Measurements from ENCODE around the gene SOCS3.

DNA sequence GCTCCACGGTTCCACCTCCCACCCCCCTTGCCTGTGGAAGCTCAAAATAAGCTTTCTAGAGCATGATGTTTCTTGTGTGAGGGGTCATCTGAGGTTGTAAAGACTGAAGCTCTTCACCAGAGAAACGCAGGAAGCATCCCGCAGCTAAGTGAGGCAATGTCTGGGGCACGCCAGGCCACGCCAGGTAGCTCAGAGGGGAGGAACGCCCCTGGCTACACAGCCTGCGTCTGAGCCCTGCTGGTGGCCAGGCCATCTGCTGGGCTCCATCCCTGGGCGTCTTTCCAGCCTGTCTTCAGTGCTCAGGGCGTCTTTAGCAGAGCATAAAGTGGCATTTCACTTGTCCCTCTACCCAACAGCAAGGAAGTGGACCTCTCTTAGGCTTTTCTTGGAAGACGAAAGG is 15.2 kb downstream of the SOCS3 start:
- TF ChIP-seq, protein P1, sequence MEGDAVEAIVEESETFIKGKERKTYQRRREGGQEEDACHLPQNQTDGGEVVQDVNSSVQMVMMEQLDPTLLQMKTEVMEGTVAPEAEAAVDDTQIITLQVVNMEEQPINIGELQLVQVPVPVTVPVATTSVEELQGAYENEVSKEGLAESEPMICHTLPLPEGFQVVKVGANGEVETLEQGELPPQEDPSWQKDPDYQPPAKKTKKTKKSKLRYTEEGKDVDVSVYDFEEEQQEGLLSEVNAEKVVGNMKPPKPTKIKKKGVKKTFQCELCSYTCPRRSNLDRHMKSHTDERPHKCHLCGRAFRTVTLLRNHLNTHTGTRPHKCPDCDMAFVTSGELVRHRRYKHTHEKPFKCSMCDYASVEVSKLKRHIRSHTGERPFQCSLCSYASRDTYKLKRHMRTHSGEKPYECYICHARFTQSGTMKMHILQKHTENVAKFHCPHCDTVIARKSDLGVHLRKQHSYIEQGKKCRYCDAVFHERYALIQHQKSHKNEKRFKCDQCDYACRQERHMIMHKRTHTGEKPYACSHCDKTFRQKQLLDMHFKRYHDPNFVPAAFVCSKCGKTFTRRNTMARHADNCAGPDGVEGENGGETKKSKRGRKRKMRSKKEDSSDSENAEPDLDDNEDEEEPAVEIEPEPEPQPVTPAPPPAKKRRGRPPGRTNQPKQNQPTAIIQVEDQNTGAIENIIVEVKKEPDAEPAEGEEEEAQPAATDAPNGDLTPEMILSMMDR (IDR thresholded peaks at IDR 0.05), result no peak
- TF ChIP-seq EP300 (IDR thresholded peaks at IDR 0.05) (no peak), POLR2A (IDR thresholded peaks at IDR 0.05) (no peak), POLR2AphosphoS5 (IDR thresholded peaks at IDR 0.05) (no peak)
